Mesothelial cell of epicardium (in vitro differentiated cells): ENCODE results near the gene PNMA1. TPM values are rescaled to one million over a fixed set of nuclear protein-coding genes. Genes with fewer than 3 reads are reported as not detected.
A peak's percentile ranks its signal among the peaks of the same experiment; 100 is the strongest.

Experiments
- DNase-seq, 2 experiments: peaks; one replicate each; pipeline ENCODE4 v3.0.0; 2021; ENCODE audit warnings: low spot score in 2 of 2; ENCODE audit not compliant: unreplicated experiment in 2 of 2
- H3K27ac Mint-ChIP-seq: 2 replicates; pipeline ENCODE4 v1.8.0; 2021; ENCODE audit warnings: mixed read lengths
- H3K27me3 Mint-ChIP-seq: 2 replicates; pipeline ENCODE4 v1.8.0; 2021; ENCODE audit warnings: low read depth, mixed read lengths
- H3K36me3 Mint-ChIP-seq: 2 replicates; pipeline ENCODE4 v1.8.0; 2021; ENCODE audit warnings: mixed read lengths
- H3K4me1 Mint-ChIP-seq: 2 replicates; pipeline ENCODE4 v1.8.0; 2021; ENCODE audit warnings: mixed read lengths
- H3K4me3 Mint-ChIP-seq: 2 replicates; pipeline ENCODE4 v1.8.0; 2021; ENCODE audit warnings: mild to moderate bottlenecking, moderate library complexity, mixed read lengths
- H3K9me3 Mint-ChIP-seq: 2 replicates; pipeline ENCODE4 v1.8.0; 2021; ENCODE audit warnings: mixed read lengths
- CTCF ChIP-seq: fragments of 200-600 bp; sonication (generic); IDR thresholded peaks from one replicate; pipeline ENCODE4 v1.5.0; 2021; ENCODE audit warnings: antibody characterized with exemption; ENCODE audit not compliant: unreplicated experiment
- total RNA-seq: library from RNA; stranded (reverse); gene quantifications from 3 replicates; pipeline ENCODE4 v1.2.1, GENCODE V29; 2021

PNMA1 gene
- total RNA-seq, 1 donor from 2014 or later, result 46.4 TPM

GRCh38 chr14:73729556-73730265 lies 15.5 kb upstream of the PNMA1 start:
- Mint-ChIP-seq H3K36me3 (peaks cover 36% of the 10 kb centered on the region), H3K27me3 (no peaks in the 10 kb centered on the region), H3K9me3 (no peaks in the 10 kb centered on the region), H3K4me1 (peaks cover 5% of the 10 kb centered on the region), H3K27ac (no peak overlapping the region), H3K4me3 (no peak overlapping the region)
- no peak for DNase-seq
- TF ChIP-seq CTCF, result no peak

- no peaks in the 10 kb centered on the region for H3K9me3 Mint-ChIP-seq
Measured at GRCh38 chr14:73728717-73729330, 14.6 kb upstream of the PNMA1 start.

GRCh38 chr14:73727166-73727565 lies 13.0 kb upstream of the PNMA1 start:
- Mint-ChIP-seq H3K36me3 (peaks cover 43% of the 10 kb centered on the region), H3K4me1 (peaks cover 5% of the 10 kb centered on the region), H3K27ac (no peak overlapping the region), H3K9me3 (no peaks in the 10 kb centered on the region), H3K4me3 (no peak overlapping the region), H3K27me3 (no peaks in the 10 kb centered on the region)
- no peak for TF ChIP-seq CTCF
- DNase-seq, result no peak

More at GRCh38 chr14:73728717-73729330, 14.6 kb upstream of the PNMA1 start:
- Mint-ChIP-seq H3K27ac (peak overlapping the region; percentile 56), H3K27me3 (no peaks in the 10 kb centered on the region), H3K4me1 (peaks cover 5% of the 10 kb centered on the region), H3K36me3 (peaks cover 36% of the 10 kb centered on the region), H3K4me3 (no peak overlapping the region)
- peak; percentile 62 to 81 for DNase-seq
- TF ChIP-seq CTCF, result peak; percentile 83

GRCh38 chr14:73726025-73726961 lies 12.1 kb upstream of the PNMA1 start:
- Mint-ChIP-seq H3K4me3 (no peak overlapping the region), H3K9me3 (no peaks in the 10 kb centered on the region), H3K36me3 (peaks cover 47% of the 10 kb centered on the region), H3K27ac (peak overlapping the region; percentile 47), H3K4me1 (peaks cover 5% of the 10 kb centered on the region), H3K27me3 (no peaks in the 10 kb centered on the region)
- no peak for DNase-seq
- TF ChIP-seq CTCF, result no peak

GRCh38 chr14:73725116-73726024 lies 11.2 kb upstream of the PNMA1 start:
- Mint-ChIP-seq H3K27me3 (no peaks in the 10 kb centered on the region), H3K4me3 (no peak overlapping the region), H3K9me3 (no peaks in the 10 kb centered on the region), H3K27ac (peak overlapping the region; percentile 47), H3K4me1 (peaks cover 5% of the 10 kb centered on the region), H3K36me3 (peaks cover 50% of the 10 kb centered on the region)
- no peak for TF ChIP-seq CTCF
- DNase-seq, result no peak
